ENCODE results near the gene ITGA8.

ITGA8 gene

GRCh38 chr10:15528859-15529239 lies 190.9 kb downstream of the ITGA8 start:
- no peak for DNase-seq (ENCODE audit: extremely low read depth, insufficient read length)
- Histone ChIP-seq H3K27me3 (replicated peaks; ENCODE audit: control insufficient read depth, insufficient read depth, low read length) (no peaks in the 10 kb centered on the region), H3K4me3 (replicated peaks; ENCODE audit: low read depth, low read length) (no peak overlapping the region), H3K36me3 (ENCODE audit: control insufficient read depth, insufficient read depth, low read length) (no peaks in the 10 kb centered on the region)
- TF ChIP-seq CTCF (IDR thresholded peaks at IDR 0.05; ENCODE audit: insufficient read depth, low read length, poor library complexity, severe bottlenecking) = no peak

- no peaks in the 10 kb centered on the region for H3K27me3 ChIP-seq (replicated peaks; ENCODE audit: control insufficient read depth, insufficient read depth, low read length)
- H3K36me3 ChIP-seq (ENCODE audit: control insufficient read depth, insufficient read depth, low read length) = no peaks in the 10 kb centered on the region
- TF ChIP-seq CTCF (IDR thresholded peaks at IDR 0.05; ENCODE audit: insufficient read depth, low read length, poor library complexity, severe bottlenecking) = no peak
- no peak for DNase-seq (ENCODE audit: extremely low read depth, insufficient read length)
- H3K4me3 ChIP-seq (replicated peaks; ENCODE audit: low read depth, low read length) = no peak overlapping the region
These were observed 193.0 kb downstream of the ITGA8 start for GRCh38 chr10:15526754-15527153.

- no peaks in the 10 kb centered on the region for H3K27me3 ChIP-seq (replicated peaks; ENCODE audit: control insufficient read depth, insufficient read depth, low read length)
- DNase-seq (ENCODE audit: extremely low read depth, insufficient read length) = no peak
- no peak for TF ChIP-seq CTCF (IDR thresholded peaks at IDR 0.05; ENCODE audit: insufficient read depth, low read length, poor library complexity, severe bottlenecking)
- no peak overlapping the region for H3K4me3 ChIP-seq (replicated peaks; ENCODE audit: low read depth, low read length)
- H3K36me3 ChIP-seq (ENCODE audit: control insufficient read depth, insufficient read depth, low read length) = no peaks in the 10 kb centered on the region
These were observed 198.3 kb downstream of the ITGA8 start for GRCh38 chr10:15521328-15521903.

GRCh38 chr10:15518250-15518649 lies 201.5 kb downstream of the ITGA8 start:
- H3K27me3 ChIP-seq (replicated peaks; ENCODE audit: control insufficient read depth, insufficient read depth, low read length) = no peaks in the 10 kb centered on the region
- no peak overlapping the region for H3K4me3 ChIP-seq (replicated peaks; ENCODE audit: low read depth, low read length)
- no peak for TF ChIP-seq CTCF (IDR thresholded peaks at IDR 0.05; ENCODE audit: insufficient read depth, low read length, poor library complexity, severe bottlenecking)
- DNase-seq (ENCODE audit: extremely low read depth, insufficient read length) = no peak
- no peaks in the 10 kb centered on the region for H3K36me3 ChIP-seq (ENCODE audit: control insufficient read depth, insufficient read depth, low read length)

GRCh38 chr10:15516256-15517085 lies 203.3 kb downstream of the ITGA8 start:
- no peak for TF ChIP-seq CTCF (IDR thresholded peaks at IDR 0.05; ENCODE audit: insufficient read depth, low read length, poor library complexity, severe bottlenecking)
- no peak overlapping the region for H3K4me3 ChIP-seq (replicated peaks; ENCODE audit: low read depth, low read length)
- H3K27me3 ChIP-seq (replicated peaks; ENCODE audit: control insufficient read depth, insufficient read depth, low read length) = no peaks in the 10 kb centered on the region
- H3K36me3 ChIP-seq (ENCODE audit: control insufficient read depth, insufficient read depth, low read length) = no peaks in the 10 kb centered on the region
- DNase-seq (ENCODE audit: extremely low read depth, insufficient read length) = no peak

Measured in GM06990 (cell line).